Activated CD8-positive, alpha-beta T cell treated with anti-CD3 and anti-CD28 coated beads, Interleukin-2, amount 10 ng/mL, durations not matched to agents 7 days and 5 days (primary cell): ENCODE measurements around the gene ZNF74. TPM values are rescaled to one million over a fixed set of nuclear protein-coding genes. Genes with fewer than 3 reads are reported as not detected.

ENCODE experiments used
- ATAC-seq: fragments of 150-1000 bp; cut with Tn5 transposase; one replicate; pipeline ENCODE4 v1.10.0; 2021; ENCODE audit warnings: moderate library complexity
- CTCF ChIA-PET: fragments of 350-600 bp; sonication (Branson Sonifier 250); formaldehyde crosslinking; loops from one replicate; lab custom pipeline; 2021; ENCODE audit warnings: antibody characterized with exemption; lab: Charles Lee
- POLR2A ChIA-PET: fragments of 350-600 bp; sonication (Branson Sonifier 250); formaldehyde crosslinking; loops from one replicate; lab custom pipeline; 2021; ENCODE audit warnings: antibody characterized with exemption; lab: Charles Lee
- DNase-seq: peaks from one replicate; pipeline ENCODE4 v3.0.0-alpha.2; 2020
- H3K27ac Mint-ChIP-seq: one replicate; pipeline ENCODE4 v1.8.0; 2021; ENCODE audit warnings: mild to moderate bottlenecking, mixed read lengths
- H3K27me3 Mint-ChIP-seq: one replicate; pipeline ENCODE4 v1.8.0; 2021; ENCODE audit warnings: low read depth, mixed read lengths
- H3K36me3 Mint-ChIP-seq: one replicate; pipeline ENCODE4 v1.8.0; 2021; ENCODE audit warnings: low read depth, mixed read lengths
- H3K4me1 Mint-ChIP-seq: one replicate; pipeline ENCODE4 v1.8.0; 2021; ENCODE audit warnings: low read depth, mixed read lengths
- H3K4me3 Mint-ChIP-seq: one replicate; pipeline ENCODE4 v1.8.0; 2021; ENCODE audit warnings: mild to moderate bottlenecking, mixed read lengths
- H3K9me3 Mint-ChIP-seq: one replicate; pipeline ENCODE4 v1.8.0; 2022; ENCODE audit warnings: mixed read lengths; ENCODE audit not compliant: insufficient read depth
- total RNA-seq, 2 experiments: library from RNA; stranded (reverse); gene quantifications; one replicate each; pipeline ENCODE4 v1.2.3, GENCODE V29; 2021

ZNF74 gene
- total RNA-seq, 2 experiments from 2014 or later, result 9.2 to 12.6 TPM

GRCh38 chr22:20457506-20458240 is 63.7 kb downstream of the ZNF74 start:
- DNase-seq, result no peak
- no peak overlapping the region for H3K4me3 Mint-ChIP-seq
- no peak overlapping the region for H3K27ac Mint-ChIP-seq
- H3K9me3 Mint-ChIP-seq, result no peaks in the 10 kb centered on the region
- peaks cover 23% of the 10 kb centered on the region for H3K4me1 Mint-ChIP-seq
- no peaks in the 10 kb centered on the region for H3K27me3 Mint-ChIP-seq
- peaks cover 45% of the 10 kb centered on the region for H3K36me3 Mint-ChIP-seq
- POLR2A ChIA-PET, result interaction anchor here (0.5 kb wide), 1 partner anchor 57 kb away, joined by 3 read pairs; no protein-coding TSS in a partner anchor
- ATAC-seq, result no peak
- CTCF ChIA-PET, result interaction anchor here (1.7 to 4.5 kb wide), 3 partner anchors 11 to 92 kb away, joined by 4 to 65 read pairs (median 13); no protein-coding TSS in a partner anchor

Other genes starting within 250 kb of the ZNF74 start
- not detected for gene CCDC188, start 243.1 kb upstream of the ZNF74 start, total RNA-seq
- 1 to 10 TPM; 3.7 to 3.8 TPM for gene RTN4R, start 125.8 kb upstream of the ZNF74 start, total RNA-seq
- 10 to 100 TPM; 50.4 to 56.3 TPM for gene DGCR6L, start 74.1 kb upstream of the ZNF74 start, total RNA-seq
- gene SCARF2, start 43.7 kb downstream of the ZNF74 start, total RNA-seq, result 1 to 10 TPM in 1 of 2 experiments, under 1 TPM in 1; 0.76 to 1.2 TPM
- 10 to 100 TPM; 29.2 to 30.1 TPM for gene KLHL22, start 101.6 kb downstream of the ZNF74 start, total RNA-seq
- gene MED15, start 113.5 kb downstream of the ZNF74 start, total RNA-seq, result 100 to 1,000 TPM; 155 to 161 TPM